Esophagus (tissue), 2 donors: ENCODE data around the gene EYA3. TPM values are rescaled to one million over a fixed set of nuclear protein-coding genes. Genes with fewer than 3 reads are reported as not detected.

ENCODE experiments used
- H3K27ac ChIP-seq, 2 donors: one replicate each; pipeline ENCODE4 v1.5.1; 2013; ENCODE audit warnings: low read depth in 2 of 2, mild to moderate bottlenecking in 2 of 2, inconsistent platforms in 1 of 2, low read length in 1 of 2, moderate library complexity in 1 of 2
- H3K27me3 ChIP-seq, 2 donors: one replicate each; pipeline ENCODE4 v1.6.1; 2013; ENCODE audit warnings: low read length in 2 of 2, control low read depth in 1 of 2, mild to moderate bottlenecking in 1 of 2; ENCODE audit not compliant: insufficient read depth in 2 of 2, control insufficient read depth in 1 of 2
- H3K36me3 ChIP-seq, 2 donors: one replicate each; pipeline ENCODE4 v1.6.1; 2013; ENCODE audit warnings: low read length in 1 of 2; ENCODE audit not compliant: control insufficient read depth in 2 of 2, insufficient read depth in 2 of 2
- H3K4me1 ChIP-seq, 2 donors: one replicate each; pipeline ENCODE4 v1.6.1; 2013; ENCODE audit warnings: low read length in 1 of 2; ENCODE audit not compliant: control insufficient read depth in 2 of 2, insufficient read depth in 2 of 2
- H3K4me3 ChIP-seq, 2 donors: one replicate each; pipeline ENCODE4 v1.5.1; 2013; ENCODE audit warnings: low read length in 2 of 2, mild to moderate bottlenecking in 2 of 2, low read depth in 1 of 2, moderate library complexity in 1 of 2
- H3K9me3 ChIP-seq, 2 donors: one replicate each; pipeline ENCODE4 v1.6.1; 2013; ENCODE audit warnings: mild to moderate bottlenecking in 2 of 2, low read depth in 1 of 2, low read length in 1 of 2, moderate library complexity in 1 of 2; ENCODE audit not compliant: control insufficient read depth in 2 of 2, insufficient read depth in 1 of 2
- WGBS, 2 donors: extraction: QIAGEN DNeasy Blood & Tissue Kit; methylation state at CpG; one replicate each; pipeline ENCODE4 v1.1.7; 2013; 5-methylcytosine and 5-hydroxymethylcytosine counted together
- polyA plus RNA-seq, 2 donors: library from polyadenylated mRNA; stranded (reverse); fragments of 200-250 nt; gene quantifications; one replicate each; pipeline ENCODE4 v1.2.3, GENCODE V29; 2013
- donor health status: healthy with polysubstance abuse.
- donor health status: Bipolar disorder and iron deficiency.

Gene EYA3
- polyA plus RNA-seq, 2 donors: 6.3 to 7.3 TPM

DNA sequence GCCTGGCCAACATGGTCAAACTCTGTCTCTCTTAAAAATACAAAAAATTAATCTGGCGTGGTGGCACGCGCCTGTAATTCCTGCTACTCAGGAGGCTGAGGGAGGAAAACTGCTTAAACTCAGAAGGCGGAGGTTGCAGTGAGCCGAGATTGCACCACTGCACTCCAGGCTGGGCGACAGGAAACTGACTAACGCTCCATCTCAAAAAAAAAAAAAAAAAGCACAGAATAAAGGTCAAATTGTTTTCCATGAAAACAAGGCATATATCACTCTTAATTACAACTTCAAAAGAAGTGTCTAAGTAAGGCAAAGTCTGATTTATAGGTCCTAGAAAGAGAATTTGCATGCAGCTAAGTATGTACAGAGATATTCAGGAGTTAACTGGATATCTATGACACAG, 25.6 kb downstream of the EYA3 start:
- H3K9me3 ChIP-seq: no peaks in the 10 kb centered on the region
- H3K4me1 ChIP-seq: no peaks in the 10 kb centered on the region
- no peak overlapping the region for H3K27ac ChIP-seq
- no peaks in the 10 kb centered on the region for H3K27me3 ChIP-seq
- no peak overlapping the region for H3K4me3 ChIP-seq
- H3K36me3 ChIP-seq: no peaks in the 10 kb centered on the region
- 85 to 88% methylated on average over 7 of the region's 7 CpGs for WGBS, 2 donors

DNA sequence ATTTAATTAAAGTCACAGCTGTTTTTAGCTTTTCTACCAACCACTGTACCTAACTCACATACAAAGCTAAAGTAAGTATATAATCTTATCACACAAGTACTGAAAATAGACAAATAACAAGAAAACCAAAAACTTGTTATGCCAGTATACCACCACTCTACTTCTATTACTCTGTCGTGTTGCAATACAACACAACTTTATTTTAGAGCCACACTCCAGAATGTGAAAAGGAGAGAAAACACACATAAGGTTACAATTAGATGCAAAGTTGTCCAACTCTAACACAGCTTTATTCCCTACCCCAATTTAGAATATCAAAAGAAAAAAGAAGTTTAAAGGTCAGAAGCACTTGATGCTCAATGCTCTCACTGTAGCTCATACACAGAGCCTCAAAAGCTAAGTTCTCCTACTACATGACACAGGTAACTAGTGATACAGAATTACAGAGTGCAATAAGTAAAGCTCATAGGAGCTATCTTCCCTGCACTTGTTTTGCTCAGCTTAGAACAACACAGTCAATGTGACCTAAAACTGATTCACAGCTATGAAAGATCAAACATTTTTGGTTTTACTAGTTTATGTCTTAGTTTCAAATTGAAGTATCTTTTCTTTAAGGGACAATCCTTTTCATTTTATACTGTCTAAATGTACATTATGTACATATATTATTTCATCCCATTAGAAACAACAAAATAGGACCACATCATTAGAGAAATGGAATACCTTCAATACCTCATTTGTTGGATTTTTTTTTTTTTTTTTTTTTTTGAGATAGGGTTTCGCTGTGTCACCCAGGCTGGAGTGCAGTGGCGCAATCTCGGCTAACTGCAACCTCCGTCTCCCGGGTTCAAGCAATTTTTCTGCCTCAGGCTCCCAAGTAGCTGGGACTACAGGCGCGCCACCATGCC, 29.2 kb downstream of the EYA3 start:
- Histone ChIP-seq H3K4me1 (no peaks in the 10 kb centered on the region), H3K27ac (no peak overlapping the region), H3K36me3 (no peaks in the 10 kb centered on the region), H3K4me3 (no peak overlapping the region), H3K9me3 (no peaks in the 10 kb centered on the region), H3K27me3 (no peaks in the 10 kb centered on the region)
- 89% methylated on average over 8 of the region's 8 CpGs for WGBS, 2 donors

DNA sequence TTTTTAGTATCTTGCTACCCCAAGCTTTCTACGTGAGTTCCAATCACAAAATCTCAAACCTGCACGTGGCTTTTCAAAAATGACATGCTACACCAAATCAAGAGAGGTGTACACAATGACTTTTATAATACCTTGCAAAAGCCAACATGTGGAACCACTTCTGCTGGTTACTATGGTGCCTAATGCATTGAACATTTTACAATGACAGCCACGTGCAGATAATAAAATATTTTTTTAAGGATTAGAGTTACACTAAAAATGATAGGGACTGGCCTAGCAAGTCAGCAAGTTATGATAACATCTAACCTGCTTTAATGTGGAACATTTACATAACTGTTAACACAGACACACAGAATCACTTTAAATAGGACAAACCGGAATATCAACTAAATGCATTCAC, 30.2 kb downstream of the EYA3 start:
- 58 to 69% methylated on average over 4 of the region's 4 CpGs for WGBS, 2 donors
- H3K4me3 ChIP-seq: peak overlapping the region in 1 of 2 donors; percentile 7
- H3K27ac ChIP-seq: no peak overlapping the region
- H3K9me3 ChIP-seq: no peaks in the 10 kb centered on the region
- H3K36me3 ChIP-seq: no peaks in the 10 kb centered on the region
- H3K27me3 ChIP-seq: no peaks in the 10 kb centered on the region
- no peaks in the 10 kb centered on the region for H3K4me1 ChIP-seq

DNA sequence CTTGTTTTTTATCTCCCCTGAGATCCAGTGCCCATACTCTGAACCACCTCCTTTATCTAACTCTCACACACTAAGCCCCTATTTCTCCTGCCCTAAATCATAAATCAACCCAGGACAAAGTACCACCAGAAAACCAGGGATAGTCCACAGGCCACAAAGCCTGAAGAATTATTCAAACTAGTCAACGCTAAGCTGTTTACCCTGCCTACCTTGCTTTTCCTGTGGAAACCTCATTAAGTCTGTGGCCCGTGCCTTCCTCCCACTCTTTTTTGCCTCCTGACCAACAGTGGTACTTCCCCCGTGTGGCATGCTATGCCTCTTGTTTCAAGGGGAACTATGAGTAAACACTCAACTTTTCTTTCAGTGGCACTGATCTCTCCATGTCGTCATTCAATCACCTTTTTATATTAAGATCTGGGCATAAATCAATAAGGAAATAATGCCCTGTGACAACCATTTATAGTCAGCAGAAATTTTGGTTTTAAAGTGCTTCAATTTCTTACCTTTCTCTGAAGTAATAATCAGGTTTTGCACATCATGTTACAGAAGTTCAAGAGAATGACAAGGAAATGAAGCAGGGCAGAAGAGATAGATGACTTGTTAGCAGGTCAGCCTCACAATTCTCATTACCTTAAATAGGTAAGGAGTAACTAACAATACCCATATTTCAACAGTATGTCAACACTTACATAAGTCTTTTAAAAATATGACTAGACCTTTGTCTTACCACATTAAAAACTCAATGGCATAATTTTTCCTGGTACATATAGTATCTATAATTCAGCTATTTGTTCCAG, 32.1 kb downstream of the EYA3 start:
- no peak overlapping the region for H3K4me3 ChIP-seq
- H3K36me3 ChIP-seq: no peaks in the 10 kb centered on the region
- no peak overlapping the region for H3K27ac ChIP-seq

DNA sequence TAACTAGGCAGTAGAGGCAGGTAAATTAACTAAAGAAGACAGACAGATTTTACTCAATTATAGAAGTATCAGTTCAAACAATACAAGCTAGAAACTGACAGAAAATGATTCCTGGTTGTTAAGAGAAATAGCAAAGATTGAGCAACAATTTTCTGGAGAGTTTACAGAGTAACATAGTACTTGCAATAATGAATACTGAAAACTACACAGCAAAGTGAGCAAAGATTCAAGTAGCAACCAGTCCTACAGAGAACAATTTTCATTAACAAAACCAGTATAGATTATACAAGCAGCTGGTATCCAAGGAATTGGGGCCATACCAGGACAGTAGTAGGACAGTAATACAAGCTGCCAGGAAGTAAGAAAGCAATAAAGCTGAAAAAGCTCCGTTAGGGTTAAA, 37.6 kb downstream of the EYA3 start:
- 80 to 81% methylated on average over 1 of the region's 1 CpG for WGBS, 2 donors

More for the DNA sequence above, 32.1 kb downstream of the EYA3 start:
- no peaks in the 10 kb centered on the region for H3K4me1 ChIP-seq
- H3K27me3 ChIP-seq: no peaks in the 10 kb centered on the region
- WGBS, 2 donors: 54 to 61% methylated on average over 4 of the region's 4 CpGs
- H3K9me3 ChIP-seq: no peaks in the 10 kb centered on the region

DNA sequence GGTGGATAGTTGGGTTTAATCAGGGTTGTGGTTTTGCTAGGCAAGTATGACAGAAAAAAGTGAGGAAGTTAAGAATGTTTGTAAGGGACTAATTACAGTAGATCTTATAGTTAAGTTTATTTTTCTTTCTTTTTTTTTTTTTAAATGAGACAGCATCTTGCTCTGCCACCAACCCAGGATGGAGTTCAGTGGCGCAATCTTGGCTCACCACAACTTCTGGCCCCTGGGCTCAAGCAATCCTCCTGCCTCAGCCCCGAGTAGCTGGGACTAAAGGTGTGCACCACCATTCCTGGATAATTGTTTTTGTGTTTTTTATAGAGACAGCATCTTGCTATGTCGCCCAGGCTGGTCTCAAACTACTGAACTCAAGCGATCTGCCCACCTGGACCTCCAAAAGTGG, 41.7 kb downstream of the EYA3 start:
- Histone ChIP-seq H3K4me1 (no peaks in the 10 kb centered on the region), H3K27me3 (no peaks in the 10 kb centered on the region), H3K4me3 (no peak overlapping the region), H3K36me3 (peaks cover 0 to 3% of the 10 kb centered on the region in 2 donors), H3K27ac (no peak overlapping the region), H3K9me3 (no peaks in the 10 kb centered on the region)
- 94 to 95% methylated on average over 4 of the region's 4 CpGs for WGBS, 2 donors

More for the DNA sequence above, 37.6 kb downstream of the EYA3 start:
- H3K27ac ChIP-seq: no peak overlapping the region
- no peaks in the 10 kb centered on the region for H3K9me3 ChIP-seq
- H3K4me3 ChIP-seq: no peak overlapping the region
- no peaks in the 10 kb centered on the region for H3K27me3 ChIP-seq
- H3K36me3 ChIP-seq: peaks cover 0 to 3% of the 10 kb centered on the region in 2 donors
- no peaks in the 10 kb centered on the region for H3K4me1 ChIP-seq

DNA sequence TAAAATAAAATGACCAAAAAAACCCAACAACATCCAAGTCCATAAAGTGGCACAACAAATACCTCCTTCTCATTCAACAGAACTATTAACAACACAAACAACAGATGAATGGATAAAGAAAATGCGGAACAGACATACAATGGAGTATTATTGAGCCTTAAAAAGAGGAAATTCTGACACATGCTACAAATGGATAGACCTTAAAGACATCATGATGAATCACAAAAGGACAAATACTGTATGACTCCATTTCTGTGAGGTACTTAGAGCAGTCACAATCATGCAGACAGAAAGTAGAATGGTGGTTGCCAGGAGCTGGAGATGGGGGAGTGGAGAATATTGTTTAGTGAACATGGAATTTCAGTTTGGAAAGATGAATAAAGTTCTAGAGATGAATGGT, 42.6 kb downstream of the EYA3 start:
- no peaks in the 10 kb centered on the region for H3K9me3 ChIP-seq
- no peaks in the 10 kb centered on the region for H3K4me1 ChIP-seq
- H3K27me3 ChIP-seq: no peaks in the 10 kb centered on the region
- H3K27ac ChIP-seq: no peak overlapping the region
- no peak overlapping the region for H3K4me3 ChIP-seq
- H3K36me3 ChIP-seq: peaks cover 0 to 3% of the 10 kb centered on the region in 2 donors
- 91 to 92% methylated on average over 1 of the region's 1 CpG for WGBS, 2 donors

DNA sequence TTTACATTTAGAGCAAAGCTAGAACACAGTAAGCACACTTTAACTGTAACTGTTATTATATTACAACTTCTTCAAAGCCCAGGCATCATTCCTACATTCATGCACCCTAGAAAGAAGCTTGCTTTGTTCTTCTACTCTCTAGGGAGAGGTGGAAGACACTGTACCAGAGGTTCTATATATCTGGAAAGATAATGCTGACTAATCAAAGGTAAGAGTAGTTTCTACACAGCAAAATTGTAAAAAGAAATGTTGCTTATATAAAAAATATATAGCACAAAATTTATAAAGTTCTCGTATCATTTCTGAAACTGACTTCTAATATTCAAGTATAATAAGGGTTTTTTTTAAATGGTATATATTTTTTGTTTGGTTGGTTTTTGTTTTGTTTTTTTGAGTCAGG, 44.0 kb downstream of the EYA3 start:
- Histone ChIP-seq H3K4me3 (no peak overlapping the region), H3K27me3 (no peaks in the 10 kb centered on the region), H3K9me3 (no peaks in the 10 kb centered on the region), H3K36me3 (peaks cover 0 to 3% of the 10 kb centered on the region in 2 donors), H3K27ac (no peak overlapping the region), H3K4me1 (no peaks in the 10 kb centered on the region)
- 95 to 98% methylated on average over 1 of the region's 1 CpG for WGBS, 2 donors

DNA sequence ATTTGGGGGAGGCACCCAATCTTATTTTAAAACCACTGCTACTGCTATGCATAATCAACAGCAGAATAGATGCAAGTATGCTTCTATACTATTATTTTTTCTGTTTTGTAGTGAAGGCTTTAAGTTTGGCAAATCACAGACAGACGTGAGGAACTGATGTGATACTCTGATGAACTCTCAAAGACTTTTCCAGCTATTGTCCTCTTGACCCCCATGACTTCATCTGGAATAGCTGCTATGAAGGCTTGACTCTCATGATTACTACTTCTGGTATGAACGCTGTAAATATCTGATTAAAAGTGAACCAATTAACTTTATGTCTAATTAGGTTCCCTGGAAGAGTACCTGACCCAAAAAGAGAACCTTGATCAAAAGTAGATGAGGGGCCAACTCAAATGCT, 49.1 kb downstream of the EYA3 start:
- Histone ChIP-seq H3K4me3 (no peak overlapping the region), H3K27me3 (no peaks in the 10 kb centered on the region), H3K27ac (no peak overlapping the region), H3K9me3 (no peaks in the 10 kb centered on the region), H3K36me3 (no peaks in the 10 kb centered on the region), H3K4me1 (no peaks in the 10 kb centered on the region)
- 77 to 86% methylated on average over 2 of the region's 2 CpGs for WGBS, 2 donors
